Esophagus muscularis mucosa (tissue), 3 donors: ENCODE results near the gene NTRK2.

Experiments
- CTCF ChIP-seq, 3 experiments: fragments of 200-600 bp in 2 of 3; fragments of 450-650 bp in 1 of 3; sonication (generic) in 2 of 3; IDR thresholded peaks; one replicate each; pipeline ENCODE4 v1.5.1; 2017 to 2019; ENCODE audit warnings: antibody characterized with exemption in 3 of 3, mild to moderate bottlenecking in 2 of 3, moderate library complexity in 1 of 3
- POLR2A ChIP-seq: fragments of 450-650 bp; IDR thresholded peaks from one replicate; pipeline ENCODE4 v1.6.1; 2017; ENCODE audit warnings: antibody characterized with exemption, moderate library complexity, mild to moderate bottlenecking, low read depth

DNA sequence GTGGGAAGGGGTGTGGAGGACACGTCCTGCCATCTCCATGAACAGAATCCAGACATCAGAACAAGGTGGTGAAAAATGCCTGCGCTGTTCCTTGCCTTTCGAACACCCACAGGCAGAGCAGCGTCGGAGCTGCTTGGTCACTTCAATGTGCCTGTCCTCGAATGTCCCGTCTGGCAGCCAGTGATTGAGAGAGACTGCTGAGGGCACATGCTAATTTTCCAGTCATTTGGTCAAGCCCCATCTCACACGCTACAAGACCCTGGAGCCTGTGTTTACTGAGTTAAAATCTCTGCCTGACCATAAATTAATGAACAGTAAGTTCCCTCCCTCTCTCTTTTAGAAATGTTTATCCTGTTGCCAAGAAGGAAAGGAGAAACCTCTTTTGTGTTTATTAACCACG, 149.3 kb downstream of the NTRK2 start:
- TF ChIP-seq CTCF (IDR thresholded peaks at IDR 0.05) (no peak), POLR2A (no peak)
